K562 (cell line): ENCODE measurements around the gene RAD21L1. TPM values are rescaled to one million over a fixed set of nuclear protein-coding genes. Genes with fewer than 3 reads are reported as not detected.

Experiments
- BRF2 ChIP-seq: IDR thresholded peaks from 3 replicates; pipeline ENCODE4 v1.6.1; 2011; ENCODE audit warnings: borderline replicate concordance, mild to moderate bottlenecking; ENCODE audit not compliant: insufficient read length, insufficient read depth
- CLOCK ChIP-seq: fragments of 250-450 bp; sonication (Bioruptor Pico); IDR thresholded peaks from 2 replicates; pipeline ENCODE4 v1.4.0; 2020; ENCODE audit warnings: mild to moderate bottlenecking, moderate library complexity, borderline replicate concordance
- CREB3L1 ChIP-seq: fragments of 450-650 bp; IDR thresholded peaks from 2 replicates; pipeline ENCODE4 v1.6.1; 2014; ENCODE audit warnings: low read depth, mild to moderate bottlenecking, moderate library complexity, borderline replicate concordance
- CXXC5 ChIP-seq: fragments of 250-450 bp; sonication (Bioruptor Pico); IDR thresholded peaks from 2 replicates; pipeline ENCODE4 v1.8.0; 2022; ENCODE audit warnings: inconsistent platforms, mild to moderate bottlenecking, moderate library complexity
- FOS ChIP-seq: IDR thresholded peaks from 3 replicates; pipeline ENCODE4 v1.6.1; 2011; ENCODE audit not compliant: insufficient read length; ENCODE audit errors: extremely low read depth
- HDAC2 ChIP-seq: fragments of 450-650 bp; IDR thresholded peaks from 2 replicates; pipeline ENCODE4 v1.6.1; 2016; ENCODE audit warnings: mild to moderate bottlenecking
- HNRNPH1 ChIP-seq: fragments of 200-400 bp; formaldehyde crosslinking; optimal IDR thresholded peaks from 2 replicates; pipeline ENCODE3; 2017; ENCODE audit warnings: low read depth, mild to moderate bottlenecking, low read length, moderate library complexity
- MAZ ChIP-seq, 2 experiments: fragments of 450-650 bp in 1 of 2; sonication (generic) in 1 of 2; formaldehyde crosslinking; IDR thresholded peaks in 1 of 2; conservative IDR thresholded peaks in 1 of 2; 2 replicates each; pipeline versions ENCODE4 v1.4.0 to v1.5.0; 2020; ENCODE audit warnings: mild to moderate bottlenecking in 1 of 2, missing genetic modification reagents in 1 of 2
- MTA1 ChIP-seq: fragments of 450-650 bp; IDR thresholded peaks from 2 replicates; pipeline ENCODE4 v1.6.1; 2017; ENCODE audit warnings: borderline replicate concordance
- POLR2G ChIP-seq: fragments of 200-400 bp; formaldehyde crosslinking; IDR thresholded peaks from 2 replicates; pipeline ENCODE4 v1.6.1; 2017; ENCODE audit warnings: low read depth, mild to moderate bottlenecking, antibody characterized with exemption, low read length, moderate library complexity
- RBM25 ChIP-seq: fragments of 200-400 bp; formaldehyde crosslinking; IDR thresholded peaks from 2 replicates; pipeline ENCODE4 v1.6.1; 2018; ENCODE audit warnings: low read length, low read depth, moderate library complexity; ENCODE audit not compliant: severe bottlenecking
- SLC30A9 ChIP-seq: fragments of 250-450 bp; sonication (Bioruptor Pico); IDR thresholded peaks from 2 replicates; pipeline ENCODE4 v1.8.0; 2022; ENCODE audit warnings: mild to moderate bottlenecking, moderate library complexity
- SMAD3 ChIP-seq: fragments of 450-650 bp; formaldehyde crosslinking; conservative IDR thresholded peaks from 2 replicates; pipeline ENCODE4 v1.4.0; 2020; ENCODE audit warnings: mild to moderate bottlenecking
- TFAP4 ChIP-seq: sonication (generic); formaldehyde crosslinking; IDR thresholded peaks from 2 replicates; pipeline ENCODE4 v1.8.0; 2022; ENCODE audit warnings: missing genetic modification reagents, mild to moderate bottlenecking, moderate library complexity, borderline replicate concordance
- ZBTB33 ChIP-seq: sonication (generic); formaldehyde crosslinking; IDR thresholded peaks from 2 replicates; pipeline ENCODE4 v1.8.1; 2023; ENCODE audit warnings: mild to moderate bottlenecking, missing genetic modification reagents
- ZKSCAN3 ChIP-seq: fragments of 250-450 bp; sonication (Bioruptor Pico); IDR thresholded peaks from 2 replicates; pipeline ENCODE4 v1.4.0; 2020
- ZNF184 ChIP-seq: sonication (generic); formaldehyde crosslinking; IDR thresholded peaks from 2 replicates; pipeline ENCODE4 v1.5.0; 2020; ENCODE audit warnings: missing genetic modification reagents
- ZNF384 ChIP-seq: IDR thresholded peaks from 2 replicates; pipeline ENCODE4 v1.6.1; 2012; ENCODE audit warnings: low read depth, low read length, improper control_type of control experiment
- ZNF583 ChIP-seq: fragments of 250-450 bp; sonication (Bioruptor Pico); IDR thresholded peaks from 2 replicates; pipeline ENCODE4 v1.4.0; 2020
- polyA plus RNA-seq, 8 experiments: library from polyadenylated mRNA; depleted of rRNA in 4 of 8; stranded (reverse) in 5 of 8; unstranded in 3 of 8; fragments of >200 nt; fragmentation: Nextera tagmentation in 2 of 8; fragmentation: Illumina TruSeq in 1 of 8; extraction: Ambion mirVana in 2 of 8; extraction: Trizol in 1 of 8; gene quantifications; 2 replicates each; pipeline versions ENCODE4 v1.2.1 to v1.2.3, GENCODE V29; 2011 to 2014; ENCODE audit warnings: inconsistent platforms in 1 of 8, missing spikeins in 1 of 8
- total RNA-seq, 7 experiments: library from RNA; depleted of rRNA in 6 of 7; stranded (reverse); fragments of >200 nt in 6 of 7; fragmentation: Illumina TruSeq in 2 of 7; extraction: Trizol in 2 of 7; gene quantifications; 2 replicates each; pipeline versions ENCODE4 v1.2.1 to v1.2.3, GENCODE V29; 2011 to 2021; ENCODE audit warnings: low replicate concordance in 1 of 7

The RAD21L1 gene
- total and polyA plus RNA-seq, 9 of the 15 experiments (the other 6 are each of a cell fraction or from before 2014, with no cell fraction given), result 0.17 to 1.7 (median 0.45) TPM; not detected in 1

GRCh38 chr20:1266167-1266973 lies 40.5 kb downstream of the RAD21L1 start, which contains the start of gene SNPH (continued):
- TF ChIP-seq ZNF583 (CRISPR knock-in tag) (no peak), CXXC5 (CRISPR knock-in tag) (0 out of 2 replicates have a peak, but pooled peaks have one; percentile 0), FOS (peak; percentile 29), RBM25 (no peak), TFAP4 (peak; percentile 59), HNRNPH1 (no peak), POLR2G (peak; percentile 40; the same call in 1 of the 2 replicates), ZBTB33 (CRISPR knock-in tag) (no peak), MAZ (CRISPR knock-in tag; conservative IDR thresholded peaks at IDR 0.05 in 1 of 2, IDR thresholded peaks at IDR 0.05 in 1 of 2) (peak; percentile 37 to 46; a peak in 2 of 4 replicates), ZNF184 (CRISPR knock-in tag) (no peak), CREB3L1 (no peak), CLOCK (CRISPR knock-in tag) (no peak), ZNF384 (no peak), MTA1 (no peak), HDAC2 (no peak), SMAD3 (CRISPR knock-in tag) (no peak), BRF2 (no peak), SLC30A9 (no peak), ZKSCAN3 (CRISPR knock-in tag) (no peak)
